Measurements from ENCODE around the gene YIPF1.
"Not testable (repeated sequence)": the region's sequence is repeated elsewhere in the genome, so short reads cannot be mapped to it uniquely, and the experiment has no call there.

The YIPF1 gene

GRCh38 chr1:53837924-53838653 is 51.5 kb downstream of the YIPF1 start, which contains the start of gene NDC1:
TSS of gene NDC1 (minus strand) at chr1:53838296. CDS start at chr1:53838261, 35 bp downstream.
- peak; percentile 82 for DNase-seq (ENCODE audit: low read depth)

GRCh38 chr1:53837646-53837923 is 52.0 kb downstream of the YIPF1 start:
- no peak for DNase-seq (ENCODE audit: low read depth)

GRCh38 chr1:53835491-53835890 is 54.1 kb downstream of the YIPF1 start:
- DNase-seq (ENCODE audit: low read depth) = no peak

- no peak for DNase-seq (ENCODE audit: low read depth)
Observed at GRCh38 chr1:53834776-53835175, 54.8 kb downstream of the YIPF1 start.

- DNase-seq (ENCODE audit: low read depth) = no peak
Observed at GRCh38 chr1:53833393-53833792, 56.2 kb downstream of the YIPF1 start.

- no peak for DNase-seq (ENCODE audit: low read depth)
Observed at GRCh38 chr1:53826367-53826766, 63.2 kb downstream of the YIPF1 start.

- no peak for DNase-seq (ENCODE audit: low read depth)
Observed at GRCh38 chr1:53825306-53825705, 64.3 kb downstream of the YIPF1 start.

GRCh38 chr1:53822931-53823330 is 66.7 kb downstream of the YIPF1 start:
- DNase-seq (ENCODE audit: low read depth) = no peak

GRCh38 chr1:53821380-53821779 is 68.2 kb downstream of the YIPF1 start:
- no peak for DNase-seq (ENCODE audit: low read depth)

GRCh38 chr1:53819387-53819786 is 70.2 kb downstream of the YIPF1 start:
- no peak for DNase-seq (ENCODE audit: low read depth)

- DNase-seq (ENCODE audit: low read depth) = not testable (repeated sequence)
Observed at GRCh38 chr1:53816584-53816983, 73.0 kb downstream of the YIPF1 start.

GRCh38 chr1:53815484-53815883 is 74.1 kb downstream of the YIPF1 start:
- not testable (repeated sequence) for DNase-seq (ENCODE audit: low read depth)

- no peak for DNase-seq (ENCODE audit: low read depth)
Observed at GRCh38 chr1:53811414-53811851, 78.2 kb downstream of the YIPF1 start.

- DNase-seq (ENCODE audit: low read depth) = no peak
Observed at GRCh38 chr1:53810497-53810896, 79.1 kb downstream of the YIPF1 start.

GRCh38 chr1:53810007-53810406 is 79.6 kb downstream of the YIPF1 start:
- DNase-seq (ENCODE audit: low read depth) = no peak

GRCh38 chr1:53807916-53808315 is 81.7 kb downstream of the YIPF1 start:
- DNase-seq (ENCODE audit: low read depth) = no peak

- no peak for DNase-seq (ENCODE audit: low read depth)
Observed at GRCh38 chr1:53804791-53805505, 84.6 kb downstream of the YIPF1 start.

- no peak for DNase-seq (ENCODE audit: low read depth)
Observed at GRCh38 chr1:53804181-53804580, 85.4 kb downstream of the YIPF1 start.

All from T follicular helper cell (primary cell).